Parathyroid adenoma (tissue), 2 donors: Measurements from ENCODE around the gene BDKRB2.

Experiments
- H2AFZ ChIP-seq: fragments of 300-600 bp; sonication (generic); one replicate; pipeline ENCODE4 v1.7.0; 2017; ENCODE audit warnings: antibody characterized with exemption, mild to moderate bottlenecking
- H3K27ac ChIP-seq: fragments of 300-600 bp; sonication (generic); one replicate; pipeline ENCODE4 v1.7.0; 2017
- H3K27me3 ChIP-seq: fragments of 300-600 bp; sonication (generic); one replicate; pipeline ENCODE4 v1.7.0; 2017; ENCODE audit warnings: low read length; ENCODE audit not compliant: control insufficient read depth, insufficient read depth
- H3K36me3 ChIP-seq: fragments of 300-600 bp; sonication (generic); one replicate; pipeline ENCODE4 v1.7.0; 2017; ENCODE audit warnings: low read length; ENCODE audit not compliant: control insufficient read depth, insufficient read depth
- H3K4me1 ChIP-seq: fragments of 300-600 bp; sonication (generic); one replicate; pipeline ENCODE4 v1.7.0; 2017; ENCODE audit warnings: control low read depth
- H3K4me2 ChIP-seq: fragments of 300-600 bp; sonication (generic); one replicate; pipeline ENCODE4 v1.7.0; 2017; ENCODE audit warnings: low read length
- H3K4me3 ChIP-seq: fragments of 300-600 bp; sonication (generic); one replicate; pipeline ENCODE4 v1.7.0; 2017; ENCODE audit warnings: low read depth, low read length
- H3K79me2 ChIP-seq: fragments of 300-600 bp; sonication (generic); one replicate; pipeline ENCODE4 v1.7.0; 2017; ENCODE audit warnings: control low read depth
- H3K9ac ChIP-seq: fragments of 300-600 bp; sonication (generic); one replicate; pipeline ENCODE4 v1.7.0; 2017; ENCODE audit warnings: mild to moderate bottlenecking
- H3K9me3 ChIP-seq: fragments of 300-600 bp; sonication (generic); one replicate; pipeline ENCODE4 v1.7.0; 2017; ENCODE audit warnings: low read length; ENCODE audit not compliant: control insufficient read depth
- CTCF ChIP-seq: fragments of 300-600 bp; sonication (generic); IDR thresholded peaks from one replicate; pipeline ENCODE4 v1.7.0; 2017; ENCODE audit warnings: antibody characterized with exemption, mild to moderate bottlenecking
- donor health status: primary hyperparathyroidism.

BDKRB2 gene

GRCh38 chr14:96264853-96265252, 60.2 kb downstream of the BDKRB2 start:
- Histone ChIP-seq H3K27ac (no peak overlapping the region), H3K4me1 (no peaks in the 10 kb centered on the region), H3K4me2 (no peak overlapping the region), H3K36me3 (no peaks in the 10 kb centered on the region), H3K79me2 (no peaks in the 10 kb centered on the region), H2AFZ (no peak overlapping the region), H3K9ac (no peak overlapping the region), H3K9me3 (no peaks in the 10 kb centered on the region), H3K4me3 (no peak overlapping the region), H3K27me3 (no peaks in the 10 kb centered on the region)
- TF ChIP-seq CTCF, result no peak

GRCh38 chr14:96265383-96266095, 60.9 kb downstream of the BDKRB2 start:
- TF ChIP-seq CTCF, result no peak
- H3K4me1 ChIP-seq, result no peaks in the 10 kb centered on the region

GRCh38 chr14:96267336-96267735, 62.7 kb downstream of the BDKRB2 start:
- Histone ChIP-seq H3K9me3 (no peaks in the 10 kb centered on the region), H3K4me1 (no peaks in the 10 kb centered on the region), H3K27ac (no peak overlapping the region), H3K27me3 (no peaks in the 10 kb centered on the region), H3K36me3 (no peaks in the 10 kb centered on the region), H3K9ac (no peak overlapping the region), H2AFZ (no peak overlapping the region), H3K79me2 (no peaks in the 10 kb centered on the region), H3K4me2 (no peak overlapping the region), H3K4me3 (no peak overlapping the region)
- TF ChIP-seq CTCF, result no peak

More at GRCh38 chr14:96265383-96266095, 60.9 kb downstream of the BDKRB2 start:
- H3K27ac ChIP-seq, result no peak overlapping the region
- no peak overlapping the region for H3K9ac ChIP-seq
- no peaks in the 10 kb centered on the region for H3K36me3 ChIP-seq
- no peak overlapping the region for H2AFZ ChIP-seq
- no peak overlapping the region for H3K4me2 ChIP-seq
- no peaks in the 10 kb centered on the region for H3K9me3 ChIP-seq
- no peaks in the 10 kb centered on the region for H3K79me2 ChIP-seq
- H3K4me3 ChIP-seq, result no peak overlapping the region
- H3K27me3 ChIP-seq, result no peaks in the 10 kb centered on the region

- Histone ChIP-seq H3K79me2 (no peaks in the 10 kb centered on the region), H3K4me2 (no peak overlapping the region), H3K9ac (no peak overlapping the region), H3K36me3 (no peaks in the 10 kb centered on the region), H2AFZ (no peak overlapping the region), H3K27ac (no peak overlapping the region), H3K27me3 (no peaks in the 10 kb centered on the region), H3K9me3 (no peaks in the 10 kb centered on the region), H3K4me1 (no peaks in the 10 kb centered on the region), H3K4me3 (no peak overlapping the region)
- no peak for TF ChIP-seq CTCF
Measured at GRCh38 chr14:96267916-96268315, 63.3 kb downstream of the BDKRB2 start.
